ENCODE measurements around the gene PLB1.

- no peak for TF ChIP-seq CTCF (IDR thresholded peaks at IDR 0.05; ENCODE audit: poor library complexity)
- TF ChIP-seq EZH2phosphoT487 (IDR thresholded peaks at IDR 0.05; ENCODE audit: low read depth, severe bottlenecking, unreplicated experiment), result no peak
Observed at GRCh38 chr2:28618221-28619141, 122.6 kb downstream of the PLB1 start.
